ENCODE data around the gene FURIN.

- TF ChIP-seq CTCF (IDR thresholded peaks at IDR 0.05; ENCODE audit: low read depth, low read length, poor library complexity, severe bottlenecking) (no peak), EZH2phosphoT487 (IDR thresholded peaks at IDR 0.05; ENCODE audit: borderline replicate concordance, low read length) (no peak)
Observed at GRCh38 chr15:90918835-90919234, 50.4 kb downstream of the FURIN start.

All from DOHH2 (cell line).